ENCODE measurements around the gene ACOT7.

DNA sequence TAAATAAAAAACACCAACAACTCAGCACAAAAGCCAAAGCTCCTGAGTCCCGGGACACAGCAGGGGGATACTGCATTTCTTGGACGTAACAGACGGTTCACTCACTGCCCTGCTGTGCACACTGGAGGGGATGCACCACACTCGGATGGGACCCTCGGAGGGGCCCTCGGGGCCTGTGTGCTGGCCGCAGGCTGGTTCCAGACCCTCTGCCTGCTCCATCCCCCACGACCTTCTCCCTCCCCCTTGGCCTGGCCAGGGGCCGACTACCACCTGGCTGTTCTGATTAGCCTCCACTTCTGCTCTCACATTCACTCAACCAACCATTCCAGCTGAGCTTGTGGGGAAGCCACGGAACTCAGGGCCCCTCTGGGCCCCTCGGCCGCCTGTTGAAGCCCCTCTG lies 64.9 kb downstream of the ACOT7 start:
- TF ChIP-seq POLR2AphosphoS5 (IDR thresholded peaks at IDR 0.05; ENCODE audit: borderline replicate concordance, low read depth, low read length) (no peak), EZH2 (IDR thresholded peaks at IDR 0.05) (no peak), FOXP2 (optimal IDR thresholded peaks at IDR 0.05; ENCODE audit: control extremely low read depth, extremely low read length, insufficient read depth) (no peak)
